Measurements from ENCODE around the gene MTMR6.

MTMR6 gene

DNA sequence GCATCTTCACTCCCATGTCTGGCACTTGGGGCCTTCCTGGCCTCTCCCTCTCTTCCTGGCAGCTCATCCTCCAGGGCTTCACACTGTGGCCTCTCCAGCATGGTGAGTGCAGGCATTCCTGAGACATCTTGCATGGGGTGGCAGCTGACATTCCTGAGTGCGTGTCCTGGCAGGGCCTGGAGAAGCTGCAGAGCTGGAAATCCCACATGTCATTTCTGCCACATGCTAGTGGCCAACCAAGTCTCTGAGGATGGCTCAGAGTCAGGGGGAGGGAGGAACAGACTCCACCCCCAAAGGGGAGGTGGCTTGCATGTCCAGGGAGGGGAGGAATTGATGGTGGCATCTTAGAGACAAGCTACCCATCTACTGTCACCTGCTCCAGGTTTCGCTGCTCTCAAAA lies 73.6 kb downstream of the MTMR6 start:
- H3K4me2 ChIP-seq (ENCODE audit: low read depth, low read length, poor library complexity, severe bottlenecking): no peak overlapping the region
- H3K79me2 ChIP-seq (ENCODE audit: insufficient read depth, low read length): no peaks in the 10 kb centered on the region
- no peak overlapping the region for H2AFZ ChIP-seq (ENCODE audit: low read depth, low read length, severe bottlenecking)
- no peak overlapping the region for H3K9ac ChIP-seq (ENCODE audit: low read length)
- no peaks in the 10 kb centered on the region for H3K36me3 ChIP-seq (ENCODE audit: low read length)
- H3K4me3 ChIP-seq (ENCODE audit: insufficient read depth, low read length, poor library complexity, severe bottlenecking): no peak overlapping the region
- no peaks in the 10 kb centered on the region for H3K9me3 ChIP-seq (ENCODE audit: insufficient read depth, low read length)
- H3K27me3 ChIP-seq (ENCODE audit: low read length): no peaks in the 10 kb centered on the region
- no peak overlapping the region for H3K27ac ChIP-seq (ENCODE audit: low read depth, low read length)
- TF ChIP-seq EZH2phosphoT487 (conservative IDR thresholded peaks at IDR 0.05; ENCODE audit: low read length): no peak
- TF ChIP-seq, protein P1, sequence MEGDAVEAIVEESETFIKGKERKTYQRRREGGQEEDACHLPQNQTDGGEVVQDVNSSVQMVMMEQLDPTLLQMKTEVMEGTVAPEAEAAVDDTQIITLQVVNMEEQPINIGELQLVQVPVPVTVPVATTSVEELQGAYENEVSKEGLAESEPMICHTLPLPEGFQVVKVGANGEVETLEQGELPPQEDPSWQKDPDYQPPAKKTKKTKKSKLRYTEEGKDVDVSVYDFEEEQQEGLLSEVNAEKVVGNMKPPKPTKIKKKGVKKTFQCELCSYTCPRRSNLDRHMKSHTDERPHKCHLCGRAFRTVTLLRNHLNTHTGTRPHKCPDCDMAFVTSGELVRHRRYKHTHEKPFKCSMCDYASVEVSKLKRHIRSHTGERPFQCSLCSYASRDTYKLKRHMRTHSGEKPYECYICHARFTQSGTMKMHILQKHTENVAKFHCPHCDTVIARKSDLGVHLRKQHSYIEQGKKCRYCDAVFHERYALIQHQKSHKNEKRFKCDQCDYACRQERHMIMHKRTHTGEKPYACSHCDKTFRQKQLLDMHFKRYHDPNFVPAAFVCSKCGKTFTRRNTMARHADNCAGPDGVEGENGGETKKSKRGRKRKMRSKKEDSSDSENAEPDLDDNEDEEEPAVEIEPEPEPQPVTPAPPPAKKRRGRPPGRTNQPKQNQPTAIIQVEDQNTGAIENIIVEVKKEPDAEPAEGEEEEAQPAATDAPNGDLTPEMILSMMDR (IDR thresholded peaks at IDR 0.05; ENCODE audit: insufficient read depth, low read length, poor library complexity, severe bottlenecking): no peak
- no peaks in the 10 kb centered on the region for H3F3A ChIP-seq (ENCODE audit: insufficient read depth)
- H4K20me1 ChIP-seq (ENCODE audit: low read depth, low read length): no peaks in the 10 kb centered on the region
- no peaks in the 10 kb centered on the region for H3K9me2 ChIP-seq (replicated peaks; ENCODE audit: insufficient read depth, low read length)

DNA sequence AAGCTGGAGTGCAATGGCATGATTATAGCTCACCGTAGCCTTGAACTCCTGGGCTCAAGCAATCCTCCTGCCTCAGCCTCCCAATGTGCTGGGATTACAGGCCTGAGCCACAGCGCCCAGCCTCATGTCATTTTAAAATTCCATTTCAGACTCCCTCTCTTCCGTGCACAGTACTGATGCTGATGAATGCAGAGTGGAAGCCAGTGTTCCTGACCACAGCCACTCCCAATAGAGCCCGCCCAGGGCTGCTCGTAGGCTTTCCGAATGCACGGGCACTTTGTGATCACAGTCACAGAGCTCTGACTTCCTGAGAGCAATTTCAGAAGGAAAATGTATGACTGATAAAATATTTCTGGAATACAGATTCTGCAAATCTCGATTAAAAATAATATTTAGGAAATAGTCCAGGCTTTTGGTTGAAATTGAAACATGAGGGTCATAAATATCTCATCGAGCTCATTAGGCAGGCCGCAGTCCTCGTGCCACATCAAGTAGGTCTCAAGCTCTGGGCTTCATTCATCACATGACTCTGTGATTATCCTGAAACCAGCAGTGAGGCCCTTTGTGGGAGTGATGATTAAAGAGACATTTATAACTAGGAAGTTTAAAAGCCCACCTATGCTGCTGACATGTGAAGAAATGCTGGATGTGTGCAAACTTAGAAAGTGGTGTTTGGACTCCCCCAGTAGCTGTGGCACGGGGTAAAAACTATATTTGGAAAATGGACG lies 76.3 kb downstream of the MTMR6 start:
- Histone ChIP-seq H3K9ac (ENCODE audit: low read length) (no peak overlapping the region), H4K20me1 (ENCODE audit: low read depth, low read length) (no peaks in the 10 kb centered on the region), H3K9me3 (ENCODE audit: insufficient read depth, low read length) (no peaks in the 10 kb centered on the region), H3K27ac (ENCODE audit: low read depth, low read length) (no peak overlapping the region), H2AFZ (ENCODE audit: low read depth, low read length, severe bottlenecking) (no peak overlapping the region), H3K4me3 (ENCODE audit: insufficient read depth, low read length, poor library complexity, severe bottlenecking) (no peak overlapping the region), H3K79me2 (ENCODE audit: insufficient read depth, low read length) (no peaks in the 10 kb centered on the region), H3K9me2 (replicated peaks; ENCODE audit: insufficient read depth, low read length) (no peaks in the 10 kb centered on the region), H3F3A (ENCODE audit: insufficient read depth) (no peaks in the 10 kb centered on the region), H3K27me3 (ENCODE audit: low read length) (no peaks in the 10 kb centered on the region), H3K4me2 (ENCODE audit: low read depth, low read length, poor library complexity, severe bottlenecking) (no peak overlapping the region), H3K36me3 (ENCODE audit: low read length) (no peaks in the 10 kb centered on the region)
- no peak for TF ChIP-seq EZH2phosphoT487 (conservative IDR thresholded peaks at IDR 0.05; ENCODE audit: low read length)
- TF ChIP-seq, protein P1 (IDR thresholded peaks at IDR 0.05; ENCODE audit: insufficient read depth, low read length, poor library complexity, severe bottlenecking): no peak

DNA sequence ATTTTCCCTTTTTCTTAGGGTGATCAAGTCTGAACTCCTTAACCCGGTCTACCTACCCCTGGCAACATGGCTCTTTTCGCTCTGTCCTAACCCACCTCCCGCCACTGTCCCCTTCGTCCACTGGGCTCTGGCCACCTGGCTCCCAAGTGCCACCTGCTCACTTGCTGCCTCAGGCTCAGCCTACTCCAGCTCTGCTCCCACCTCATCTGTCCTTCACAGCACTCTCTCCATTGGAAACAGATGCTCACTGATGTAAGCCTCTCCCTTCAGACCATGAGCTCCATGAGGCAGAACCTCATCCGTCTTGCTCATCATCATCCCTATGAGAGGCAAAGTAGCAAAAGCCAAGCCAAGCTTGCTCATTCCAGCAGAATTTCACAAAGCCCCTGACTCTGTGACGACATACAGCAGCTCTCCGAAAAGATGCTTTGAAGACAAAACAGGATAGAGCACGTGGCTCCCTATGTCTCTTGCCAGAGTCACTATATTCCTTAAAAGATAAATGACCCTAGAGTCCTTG lies 79.9 kb downstream of the MTMR6 start:
- H3K27me3 ChIP-seq (ENCODE audit: low read length): no peaks in the 10 kb centered on the region

More for the DNA sequence above, 79.9 kb downstream of the MTMR6 start:
- Histone ChIP-seq H3F3A (ENCODE audit: insufficient read depth) (no peaks in the 10 kb centered on the region), H3K9ac (ENCODE audit: low read length) (no peak overlapping the region), H3K9me3 (ENCODE audit: insufficient read depth, low read length) (no peaks in the 10 kb centered on the region), H3K79me2 (ENCODE audit: insufficient read depth, low read length) (no peaks in the 10 kb centered on the region), H3K9me2 (replicated peaks; ENCODE audit: insufficient read depth, low read length) (no peaks in the 10 kb centered on the region), H3K27ac (ENCODE audit: low read depth, low read length) (no peak overlapping the region), H4K20me1 (ENCODE audit: low read depth, low read length) (no peaks in the 10 kb centered on the region), H3K4me2 (ENCODE audit: low read depth, low read length, poor library complexity, severe bottlenecking) (no peak overlapping the region), H3K36me3 (ENCODE audit: low read length) (no peaks in the 10 kb centered on the region), H3K4me3 (ENCODE audit: insufficient read depth, low read length, poor library complexity, severe bottlenecking) (no peak overlapping the region), H2AFZ (ENCODE audit: low read depth, low read length, severe bottlenecking) (no peak overlapping the region)
- TF ChIP-seq, protein P1 (IDR thresholded peaks at IDR 0.05; ENCODE audit: insufficient read depth, low read length, poor library complexity, severe bottlenecking): no peak
- no peak for TF ChIP-seq EZH2phosphoT487 (conservative IDR thresholded peaks at IDR 0.05; ENCODE audit: low read length)
